ENCODE results near the gene PARP12. TPM values are rescaled to one million over a fixed set of nuclear protein-coding genes. Genes with fewer than 3 reads are reported as not detected.

The PARP12 gene
- total RNA-seq, 1 donor from 2014 or later: 100 TPM

DNA sequence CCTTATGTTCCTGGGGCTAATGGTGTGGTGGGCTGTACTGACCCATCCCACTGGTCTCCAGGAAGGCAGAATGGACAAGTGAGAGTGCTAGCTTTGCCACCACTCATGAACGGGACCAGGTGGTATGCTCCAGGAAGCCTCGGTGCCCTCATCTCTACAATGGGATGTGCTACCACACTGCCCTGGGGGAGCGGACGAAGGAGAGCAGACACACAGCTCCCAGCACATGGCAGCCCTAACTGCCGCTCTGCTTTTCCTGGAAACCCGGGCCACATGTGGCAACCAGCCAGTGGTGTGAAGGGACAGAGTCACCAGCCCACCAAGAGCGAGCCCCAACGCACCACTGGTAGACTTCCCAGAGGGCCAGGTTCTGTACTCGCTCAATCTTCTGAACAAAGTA lies 35.8 kb downstream of the PARP12 start:
- Histone ChIP-seq H3K4me3 (no peak overlapping the region), H3K27me3 (no peaks in the 10 kb centered on the region), H3K36me3 (peaks cover 76% of the 10 kb centered on the region), H3K9me3 (no peaks in the 10 kb centered on the region), H3K4me1 (no peaks in the 10 kb centered on the region), H3K27ac (no peak overlapping the region)
- TF ChIP-seq, protein P1, sequence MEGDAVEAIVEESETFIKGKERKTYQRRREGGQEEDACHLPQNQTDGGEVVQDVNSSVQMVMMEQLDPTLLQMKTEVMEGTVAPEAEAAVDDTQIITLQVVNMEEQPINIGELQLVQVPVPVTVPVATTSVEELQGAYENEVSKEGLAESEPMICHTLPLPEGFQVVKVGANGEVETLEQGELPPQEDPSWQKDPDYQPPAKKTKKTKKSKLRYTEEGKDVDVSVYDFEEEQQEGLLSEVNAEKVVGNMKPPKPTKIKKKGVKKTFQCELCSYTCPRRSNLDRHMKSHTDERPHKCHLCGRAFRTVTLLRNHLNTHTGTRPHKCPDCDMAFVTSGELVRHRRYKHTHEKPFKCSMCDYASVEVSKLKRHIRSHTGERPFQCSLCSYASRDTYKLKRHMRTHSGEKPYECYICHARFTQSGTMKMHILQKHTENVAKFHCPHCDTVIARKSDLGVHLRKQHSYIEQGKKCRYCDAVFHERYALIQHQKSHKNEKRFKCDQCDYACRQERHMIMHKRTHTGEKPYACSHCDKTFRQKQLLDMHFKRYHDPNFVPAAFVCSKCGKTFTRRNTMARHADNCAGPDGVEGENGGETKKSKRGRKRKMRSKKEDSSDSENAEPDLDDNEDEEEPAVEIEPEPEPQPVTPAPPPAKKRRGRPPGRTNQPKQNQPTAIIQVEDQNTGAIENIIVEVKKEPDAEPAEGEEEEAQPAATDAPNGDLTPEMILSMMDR (IDR thresholded peaks at IDR 0.05): no peak
- no peak for DNase-seq
- intact Hi-C loops (cut with DNase I): no loop called here
- ATAC-seq: no peak

DNA sequence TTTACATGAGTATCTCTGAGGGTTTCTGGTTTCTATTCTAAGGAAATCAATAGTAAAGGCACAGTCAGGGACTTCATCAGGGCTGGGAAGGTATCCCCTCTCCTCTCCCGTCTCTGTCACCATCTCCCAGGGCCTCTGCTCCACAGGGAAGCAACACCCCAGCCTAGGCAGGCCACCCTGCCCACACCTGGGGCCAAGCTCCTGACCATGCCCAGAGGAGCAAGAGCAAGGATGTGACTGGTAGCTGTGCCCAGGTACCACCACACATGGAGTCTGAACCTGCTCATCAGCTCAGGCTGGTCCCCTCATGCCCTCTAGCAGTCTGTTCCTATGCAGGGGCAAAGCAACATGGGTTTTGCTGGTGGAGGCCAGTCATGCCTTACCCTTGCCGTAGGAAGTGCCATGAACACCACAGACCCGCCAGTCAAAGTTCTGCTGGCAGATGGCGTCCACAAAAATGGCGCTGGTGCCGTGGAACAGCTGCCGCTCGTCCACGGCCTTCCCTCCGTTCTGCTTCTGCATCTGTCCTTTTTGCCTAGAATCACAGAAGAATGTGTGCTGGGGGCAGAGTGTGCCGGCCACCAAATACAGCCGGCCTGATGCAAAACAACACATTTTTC lies 36.8 kb downstream of the PARP12 start:
- H3K4me3 ChIP-seq: no peak overlapping the region
- H3K4me1 ChIP-seq: no peaks in the 10 kb centered on the region
- DNase-seq: no peak
- H3K36me3 ChIP-seq: peaks cover 70% of the 10 kb centered on the region
- H3K9me3 ChIP-seq: no peaks in the 10 kb centered on the region
- H3K27me3 ChIP-seq: no peaks in the 10 kb centered on the region
- TF ChIP-seq, protein P1 (IDR thresholded peaks at IDR 0.05): no peak
- H3K27ac ChIP-seq: no peak overlapping the region
- intact Hi-C loops (cut with DNase I): no loop called here
- ATAC-seq: no peak

DNA sequence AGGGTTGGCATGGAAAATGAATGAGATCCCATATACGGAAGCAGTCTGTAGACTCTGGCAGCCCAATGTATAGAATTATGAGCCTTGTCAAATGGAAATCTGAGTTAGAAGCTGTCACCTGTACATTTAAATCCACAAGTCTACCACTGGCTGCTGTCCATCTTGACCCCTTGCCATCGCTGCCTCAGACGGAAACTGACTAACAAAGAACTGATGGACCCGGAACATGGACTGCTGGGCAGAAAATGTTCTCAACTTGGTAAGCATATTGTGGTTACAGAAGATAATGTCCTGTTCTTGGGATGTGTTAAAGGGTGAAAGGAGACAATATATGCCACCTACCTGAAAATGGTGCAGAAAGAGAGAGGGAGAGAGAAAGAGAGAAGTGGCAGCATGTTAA lies 37.5 kb downstream of the PARP12 start:
- H3K36me3 ChIP-seq: peaks cover 63% of the 10 kb centered on the region
- intact Hi-C loops (cut with DNase I): no loop called here
- TF ChIP-seq, protein P1 (IDR thresholded peaks at IDR 0.05): no peak
- ATAC-seq: no peak
- H3K4me3 ChIP-seq: no peak overlapping the region
- H3K27me3 ChIP-seq: no peaks in the 10 kb centered on the region
- H3K9me3 ChIP-seq: no peaks in the 10 kb centered on the region
- H3K4me1 ChIP-seq: no peaks in the 10 kb centered on the region
- H3K27ac ChIP-seq: no peak overlapping the region
- no peak for DNase-seq

DNA sequence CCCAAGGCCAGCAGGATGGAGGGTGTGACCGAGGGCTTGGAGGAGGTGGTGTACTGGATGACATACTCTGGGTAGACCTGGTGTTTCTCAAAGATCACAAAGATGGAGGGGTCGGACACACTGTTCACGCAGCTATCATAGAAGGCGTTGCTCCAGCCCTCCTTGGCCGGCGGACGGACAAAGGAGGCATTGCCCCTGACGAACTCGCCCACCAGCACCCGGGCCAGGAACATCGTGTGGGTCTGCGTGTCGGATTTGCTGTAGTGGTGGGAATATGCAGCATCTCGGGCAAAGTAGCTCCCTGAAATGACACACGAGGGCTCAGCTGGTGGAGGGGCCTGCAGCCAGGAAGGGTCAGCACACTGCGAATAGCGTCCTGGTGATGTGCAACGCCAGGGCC lies 38.2 kb downstream of the PARP12 start:
- Histone ChIP-seq H3K27me3 (no peaks in the 10 kb centered on the region), H3K4me3 (no peak overlapping the region), H3K27ac (no peak overlapping the region), H3K9me3 (no peaks in the 10 kb centered on the region), H3K4me1 (no peaks in the 10 kb centered on the region), H3K36me3 (peaks cover 62% of the 10 kb centered on the region)
- no peak for ATAC-seq
- intact Hi-C loops (cut with DNase I): no loop called here
- TF ChIP-seq, protein P1 (IDR thresholded peaks at IDR 0.05): no peak
- no peak for DNase-seq

DNA sequence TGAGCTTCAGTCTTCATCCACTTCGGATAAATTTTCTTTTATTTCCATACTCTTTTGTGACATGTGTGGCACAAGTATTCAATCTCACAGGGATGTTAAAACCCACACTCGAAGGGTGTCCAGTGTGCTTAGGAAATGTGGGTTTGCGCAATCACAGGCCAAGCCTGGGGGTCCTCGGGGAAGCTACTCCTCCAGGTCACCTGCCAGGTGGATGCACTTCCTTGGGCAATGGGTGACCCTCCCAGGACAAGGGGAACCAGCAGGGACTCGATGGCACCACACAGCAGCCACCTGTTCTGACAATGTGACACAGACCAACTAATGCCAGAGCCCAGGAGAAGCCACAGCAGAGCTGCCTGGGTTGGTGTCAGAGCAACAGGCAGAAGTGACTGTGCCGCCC lies 39.0 kb downstream of the PARP12 start:
- H3K4me3 ChIP-seq: no peak overlapping the region
- no peaks in the 10 kb centered on the region for H3K27me3 ChIP-seq
- no peaks in the 10 kb centered on the region for H3K9me3 ChIP-seq
- peaks cover 59% of the 10 kb centered on the region for H3K36me3 ChIP-seq
- TF ChIP-seq, protein P1 (IDR thresholded peaks at IDR 0.05): no peak
- H3K27ac ChIP-seq: no peak overlapping the region
- ATAC-seq: no peak
- intact Hi-C loops (cut with DNase I): no loop called here
- DNase-seq: no peak
- no peaks in the 10 kb centered on the region for H3K4me1 ChIP-seq
